Measurements from ENCODE around the gene LRRC32.

LRRC32 gene

DNA sequence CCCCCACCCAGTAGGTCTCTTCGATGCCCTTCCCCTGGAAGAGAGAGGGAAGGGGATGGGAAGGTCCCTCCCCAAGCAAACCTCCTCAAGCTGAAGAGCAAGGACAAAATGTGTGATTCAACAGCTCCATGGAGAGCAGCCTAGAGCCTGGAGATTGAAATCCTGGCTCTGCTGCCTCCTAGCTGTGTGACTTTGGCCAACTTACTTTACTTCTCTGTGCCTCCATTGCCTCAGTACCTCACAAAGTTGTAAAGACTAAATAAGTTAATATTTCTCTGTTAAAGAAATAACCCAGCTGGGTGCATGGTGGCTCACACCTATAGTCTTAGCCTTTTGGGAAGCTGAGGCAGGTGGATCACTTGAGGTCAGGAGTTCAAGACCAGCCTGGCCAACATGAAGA, 21.1 kb upstream of the LRRC32 start:
- H4K8ac ChIP-seq (ENCODE audit: low read depth, low read length), result no peak overlapping the region
- peaks cover 6% of the 10 kb centered on the region for H3K79me1 ChIP-seq (ENCODE audit: low read length)
- no peak overlapping the region for H2BK5ac ChIP-seq (ENCODE audit: low read depth, low read length, poor library complexity)
- no peak overlapping the region for H4K12ac ChIP-seq (ENCODE audit: low read depth, low read length)
- H3K4me2 ChIP-seq (ENCODE audit: low read length), result no peak overlapping the region
- peaks cover 4 to 9% of the 10 kb centered on the region in 2 experiments for H3K4me1 ChIP-seq (ENCODE audit: control insufficient read depth in 1 of 2, insufficient read depth in 2 of 2, low read length in 2 of 2)
- no peak overlapping the region for H3K9ac ChIP-seq (ENCODE audit: low read length)
- H3K23ac ChIP-seq (ENCODE audit: low read length), result no peak overlapping the region
- no peak overlapping the region for H3K4me3 ChIP-seq (ENCODE audit: low read depth, low read length)
- no peak overlapping the region for H2AFZ ChIP-seq (ENCODE audit: insufficient read depth, low read length, poor library complexity)
- no peak overlapping the region for H2AK5ac ChIP-seq (ENCODE audit: low read length)
- no peak overlapping the region for H3K4ac ChIP-seq (ENCODE audit: low read depth, low read length)
- no peaks in the 10 kb centered on the region for H3K27me3 ChIP-seq (ENCODE audit: insufficient read depth, low read length)
- no peak overlapping the region for H4K91ac ChIP-seq (ENCODE audit: low read depth, low read length)
- no peaks in the 10 kb centered on the region for H3K79me2 ChIP-seq (ENCODE audit: control insufficient read depth, insufficient read depth, low read length, poor library complexity)
- DNase-seq, result no peak
- H3K9me3 ChIP-seq (ENCODE audit: insufficient read depth, low read depth, low read length), result no peaks in the 10 kb centered on the region
- H3K14ac ChIP-seq (ENCODE audit: low read length), result no peak overlapping the region
- no peak overlapping the region for H3K27ac ChIP-seq (ENCODE audit: low read depth, low read length)
- H2BK120ac ChIP-seq (ENCODE audit: insufficient read depth, low read length, poor library complexity), result peak overlapping the region; percentile 15
- no peak overlapping the region for H3K18ac ChIP-seq (ENCODE audit: low read length)
- no peak overlapping the region for H2BK12ac ChIP-seq (ENCODE audit: low read length)
- no CpG with 5 or more reads among the region's 1 CpG for WGBS (ENCODE audit: extremely low coverage, insufficient coverage, insufficient read length)
- no peaks in the 10 kb centered on the region for H3K36me3 ChIP-seq (ENCODE audit: control insufficient read depth in 1 of 2, insufficient read depth in 2 of 2, low read length in 2 of 2)

DNA sequence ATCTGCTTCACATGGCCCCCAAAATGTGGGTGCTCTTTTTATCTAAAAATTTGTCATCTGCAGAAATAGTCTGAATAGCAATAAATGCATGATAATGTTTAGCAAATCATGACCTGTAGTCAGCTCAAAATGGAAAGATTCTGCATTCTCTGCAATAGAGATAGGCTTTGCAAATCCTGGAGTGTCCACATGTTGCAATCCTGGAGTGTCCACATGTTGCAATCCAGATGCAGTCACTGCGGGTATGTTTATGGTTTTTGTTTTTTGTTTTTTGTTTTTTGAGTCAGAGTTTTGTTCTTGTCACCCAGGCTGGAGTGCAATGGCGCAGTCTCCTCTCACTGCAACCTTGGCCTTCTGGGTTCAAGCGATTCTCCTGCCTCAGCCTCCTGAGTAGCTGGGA, 20.2 kb upstream of the LRRC32 start:
- H3K9ac ChIP-seq (ENCODE audit: low read length), result no peak overlapping the region
- H2AFZ ChIP-seq (ENCODE audit: insufficient read depth, low read length, poor library complexity), result no peak overlapping the region
- H3K4ac ChIP-seq (ENCODE audit: low read depth, low read length), result no peak overlapping the region
- no peak overlapping the region for H2AK5ac ChIP-seq (ENCODE audit: low read length)
- H3K23ac ChIP-seq (ENCODE audit: low read length), result no peak overlapping the region
- no peak overlapping the region for H3K27ac ChIP-seq (ENCODE audit: low read depth, low read length)
- no CpG with 5 or more reads among the region's 3 CpGs for WGBS (ENCODE audit: extremely low coverage, insufficient coverage, insufficient read length)
- no peak overlapping the region for H2BK5ac ChIP-seq (ENCODE audit: low read depth, low read length, poor library complexity)
- no peak overlapping the region for H2BK120ac ChIP-seq (ENCODE audit: insufficient read depth, low read length, poor library complexity)
- no peak overlapping the region for H4K8ac ChIP-seq (ENCODE audit: low read depth, low read length)
- peaks cover 4 to 9% of the 10 kb centered on the region in 2 experiments for H3K4me1 ChIP-seq (ENCODE audit: control insufficient read depth in 1 of 2, insufficient read depth in 2 of 2, low read length in 2 of 2)
- H3K36me3 ChIP-seq (ENCODE audit: control insufficient read depth in 1 of 2, insufficient read depth in 2 of 2, low read length in 2 of 2), result no peaks in the 10 kb centered on the region
- no peak overlapping the region for H3K14ac ChIP-seq (ENCODE audit: low read length)
- H4K91ac ChIP-seq (ENCODE audit: low read depth, low read length), result no peak overlapping the region
- H3K9me3 ChIP-seq (ENCODE audit: insufficient read depth, low read depth, low read length), result no peaks in the 10 kb centered on the region
- no peak overlapping the region for H3K18ac ChIP-seq (ENCODE audit: low read length)
- H3K27me3 ChIP-seq (ENCODE audit: insufficient read depth, low read length), result no peaks in the 10 kb centered on the region
- peaks cover 6% of the 10 kb centered on the region for H3K79me1 ChIP-seq (ENCODE audit: low read length)
- peak; percentile 81 to 97 for DNase-seq
- H3K4me2 ChIP-seq (ENCODE audit: low read length), result no peak overlapping the region
- H4K12ac ChIP-seq (ENCODE audit: low read depth, low read length), result no peak overlapping the region
- H3K79me2 ChIP-seq (ENCODE audit: control insufficient read depth, insufficient read depth, low read length, poor library complexity), result no peaks in the 10 kb centered on the region
- no peak overlapping the region for H2BK12ac ChIP-seq (ENCODE audit: low read length)
- H3K4me3 ChIP-seq (ENCODE audit: low read depth, low read length), result no peak overlapping the region

DNA sequence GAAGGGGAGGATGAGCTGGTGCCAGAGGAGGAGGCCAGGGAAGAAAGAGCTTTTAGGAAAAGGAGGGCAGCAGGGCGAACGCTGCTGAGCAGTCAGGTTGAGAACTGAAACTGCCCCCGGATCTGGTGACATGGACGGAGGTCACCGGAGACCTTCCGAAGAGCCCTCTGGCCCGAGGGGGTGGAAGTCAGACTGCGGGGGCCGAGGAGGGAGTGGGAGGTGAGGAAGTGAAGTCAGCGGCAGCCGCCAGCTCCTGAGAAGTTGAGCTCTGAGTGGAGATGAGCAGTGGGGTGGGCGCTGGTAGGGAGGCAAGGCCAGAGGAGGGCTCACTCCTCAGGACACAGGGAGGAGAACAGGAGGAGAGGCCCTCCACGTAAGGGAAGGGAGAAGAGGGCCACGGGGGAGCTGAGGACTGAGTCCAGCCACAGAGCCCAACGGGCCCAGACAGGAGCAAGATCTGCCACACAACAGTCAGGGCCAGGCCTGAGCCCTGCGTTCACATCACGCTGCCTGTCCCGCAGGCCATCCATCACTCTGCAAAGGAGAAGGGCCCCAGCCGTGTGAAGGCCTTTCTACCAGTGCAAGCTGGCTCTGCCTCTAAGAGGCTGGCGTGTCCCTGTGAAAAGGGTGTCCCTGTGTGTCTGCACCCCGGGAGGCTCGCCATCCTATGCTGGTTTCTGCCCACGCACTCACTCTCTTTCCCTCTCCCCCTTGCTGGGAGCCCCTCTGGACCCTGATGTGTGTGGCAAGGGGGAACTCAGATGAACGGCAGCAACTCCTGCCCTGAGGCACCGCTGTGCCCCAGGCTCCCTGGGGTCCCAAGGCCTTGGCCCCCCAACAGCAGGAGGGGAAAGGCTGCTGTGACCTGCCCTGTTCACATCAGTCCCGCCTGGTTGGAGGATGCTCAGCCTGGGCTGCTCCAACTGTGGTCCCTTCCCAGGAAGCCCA, 19.0 kb upstream of the LRRC32 start:
- Histone ChIP-seq H3K4me3 (ENCODE audit: low read depth, low read length) (no peak overlapping the region), H3K14ac (ENCODE audit: low read length) (peak overlapping the region; percentile 3), H3K79me2 (ENCODE audit: control insufficient read depth, insufficient read depth, low read length, poor library complexity) (no peaks in the 10 kb centered on the region), H3K4me2 (ENCODE audit: low read length) (no peak overlapping the region), H4K91ac (ENCODE audit: low read depth, low read length) (peak overlapping the region; percentile 29), H3K18ac (ENCODE audit: low read length) (peak overlapping the region; percentile 9), H3K23ac (ENCODE audit: low read length) (no peak overlapping the region), H3K9ac (ENCODE audit: low read length) (no peak overlapping the region), H3K4me1 (ENCODE audit: control insufficient read depth in 1 of 2, insufficient read depth in 2 of 2, low read length in 2 of 2) (peaks cover 4 to 9% of the 10 kb centered on the region in 2 experiments), H4K12ac (ENCODE audit: low read depth, low read length) (no peak overlapping the region), H2BK5ac (ENCODE audit: low read depth, low read length, poor library complexity) (no peak overlapping the region), H2BK12ac (ENCODE audit: low read length) (no peak overlapping the region), H3K9me3 (ENCODE audit: insufficient read depth, low read depth, low read length) (peaks cover 1% of the 10 kb centered on the region), H3K36me3 (ENCODE audit: control insufficient read depth in 1 of 2, insufficient read depth in 2 of 2, low read length in 2 of 2) (no peaks in the 10 kb centered on the region), H2AK5ac (ENCODE audit: low read length) (peak overlapping the region; percentile 3), H2AFZ (ENCODE audit: insufficient read depth, low read length, poor library complexity) (no peak overlapping the region), H2BK120ac (ENCODE audit: insufficient read depth, low read length, poor library complexity) (peak overlapping the region; percentile 22), H3K27me3 (ENCODE audit: insufficient read depth, low read length) (no peaks in the 10 kb centered on the region), H3K79me1 (ENCODE audit: low read length) (peaks cover 6% of the 10 kb centered on the region), H3K27ac (ENCODE audit: low read depth, low read length) (no peak overlapping the region), H4K8ac (ENCODE audit: low read depth, low read length) (peak overlapping the region; percentile 1), H3K4ac (ENCODE audit: low read depth, low read length) (no peak overlapping the region)
- DNase-seq, result no peak
- WGBS (ENCODE audit: extremely low coverage, insufficient coverage, insufficient read length), result no CpG with 5 or more reads among the region's 26 CpGs

DNA sequence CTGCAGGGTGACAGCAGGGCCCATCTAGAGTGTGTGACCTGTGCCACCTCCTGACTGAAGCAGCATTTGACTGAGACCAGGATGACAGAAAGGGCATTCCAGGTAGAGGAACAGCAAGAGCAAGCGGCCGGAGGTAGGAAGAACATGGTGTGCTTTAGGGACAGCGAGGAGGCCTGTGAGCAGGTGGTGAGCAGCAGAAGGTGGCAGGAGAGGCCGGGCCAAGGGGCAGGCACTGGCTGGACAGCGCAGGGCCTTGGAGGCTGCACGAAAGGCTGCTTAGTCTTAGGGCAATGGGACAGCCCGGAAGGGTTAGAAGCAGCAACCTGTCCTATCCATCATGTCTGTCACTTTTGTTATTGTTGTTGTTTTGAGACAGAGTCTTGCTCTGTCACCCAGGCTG, 17.6 kb upstream of the LRRC32 start:
- Histone ChIP-seq H3K36me3 (ENCODE audit: control insufficient read depth in 1 of 2, insufficient read depth in 2 of 2, low read length in 2 of 2) (no peaks in the 10 kb centered on the region), H3K9ac (ENCODE audit: low read length) (no peak overlapping the region), H3K18ac (ENCODE audit: low read length) (no peak overlapping the region), H3K27ac (ENCODE audit: low read depth, low read length) (no peak overlapping the region), H3K4me2 (ENCODE audit: low read length) (no peak overlapping the region), H2BK120ac (ENCODE audit: insufficient read depth, low read length, poor library complexity) (no peak overlapping the region), H3K14ac (ENCODE audit: low read length) (no peak overlapping the region), H3K4me1 (ENCODE audit: control insufficient read depth in 1 of 2, insufficient read depth in 2 of 2, low read length in 2 of 2) (peaks cover 4 to 9% of the 10 kb centered on the region in 2 experiments), H2AK5ac (ENCODE audit: low read length) (no peak overlapping the region), H3K4me3 (ENCODE audit: low read depth, low read length) (no peak overlapping the region), H3K27me3 (ENCODE audit: insufficient read depth, low read length) (no peaks in the 10 kb centered on the region), H4K91ac (ENCODE audit: low read depth, low read length) (no peak overlapping the region), H2AFZ (ENCODE audit: insufficient read depth, low read length, poor library complexity) (no peak overlapping the region), H3K79me2 (ENCODE audit: control insufficient read depth, insufficient read depth, low read length, poor library complexity) (no peaks in the 10 kb centered on the region), H4K12ac (ENCODE audit: low read depth, low read length) (no peak overlapping the region), H4K8ac (ENCODE audit: low read depth, low read length) (no peak overlapping the region), H3K4ac (ENCODE audit: low read depth, low read length) (no peak overlapping the region), H2BK12ac (ENCODE audit: low read length) (no peak overlapping the region), H2BK5ac (ENCODE audit: low read depth, low read length, poor library complexity) (no peak overlapping the region), H3K23ac (ENCODE audit: low read length) (no peak overlapping the region), H3K9me3 (ENCODE audit: insufficient read depth, low read depth, low read length) (peaks cover 2% of the 10 kb centered on the region), H3K79me1 (ENCODE audit: low read length) (peaks cover 6% of the 10 kb centered on the region)
- DNase-seq, result no peak
- no CpG with 5 or more reads among the region's 7 CpGs for WGBS (ENCODE audit: extremely low coverage, insufficient coverage, insufficient read length)
